Left kidney (tissue), 2 donors: ENCODE data around the gene C12orf56. TPM values are rescaled to one million over a fixed set of nuclear protein-coding genes. Genes with fewer than 3 reads are reported as not detected.
"Not testable (repeated sequence)": the region's sequence is repeated elsewhere in the genome, so short reads cannot be mapped to it uniquely, and the experiment has no call there.

ENCODE experiments used
- DNase-seq: peaks from one replicate; pipeline ENCODE4 v3.0.0-alpha.2; 2013
- polyA plus RNA-seq: library from polyadenylated mRNA; unstranded; fragments of 120-200 nt; gene quantifications from one replicate; pipeline ENCODE4 v1.2.1, GENCODE V29; 2013; ENCODE audit not compliant: insufficient read length

The C12orf56 gene
- polyA plus RNA-seq, 1 donor: 2.2 TPM

DNA sequence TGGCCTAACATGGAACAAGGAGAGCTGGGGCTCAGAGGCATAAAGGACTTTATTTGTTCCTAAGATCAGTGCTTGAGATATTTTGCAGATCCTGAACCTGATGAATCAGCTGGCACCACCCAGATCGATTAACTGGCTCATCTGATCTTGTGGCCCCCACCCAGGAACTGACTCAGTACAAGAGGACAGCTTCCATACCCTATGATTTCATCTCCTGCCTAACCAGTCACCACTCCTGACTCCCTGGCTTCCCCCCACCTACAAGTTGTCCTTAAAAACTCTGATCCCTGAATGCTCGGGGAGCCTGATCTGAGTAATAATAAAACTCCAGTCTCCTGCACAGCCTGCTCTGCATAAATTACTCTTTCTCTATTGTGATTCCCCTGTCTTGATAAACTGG lies 5.1 kb downstream of the C12orf56 start:
- DNase-seq: no peak

DNA sequence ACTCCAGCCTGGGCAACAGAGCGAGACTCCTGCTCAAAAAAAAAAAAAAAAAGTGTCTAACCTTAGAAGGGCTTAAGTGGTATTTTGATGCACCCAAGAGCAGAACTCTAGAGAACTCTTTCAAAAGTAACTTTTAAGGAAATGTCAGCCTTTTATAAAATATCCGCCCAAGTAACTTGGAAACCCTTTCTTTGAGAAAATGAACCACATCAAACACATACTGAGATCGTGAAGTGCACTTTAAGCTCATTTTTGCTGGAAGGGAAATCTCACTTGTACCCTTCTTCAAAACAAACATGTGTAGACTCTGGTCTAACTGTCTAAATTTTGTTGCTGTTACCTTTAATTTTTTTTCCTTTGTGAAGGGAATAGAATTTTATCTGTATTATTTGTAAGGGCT lies 5.5 kb downstream of the C12orf56 start:
- no peak for DNase-seq

DNA sequence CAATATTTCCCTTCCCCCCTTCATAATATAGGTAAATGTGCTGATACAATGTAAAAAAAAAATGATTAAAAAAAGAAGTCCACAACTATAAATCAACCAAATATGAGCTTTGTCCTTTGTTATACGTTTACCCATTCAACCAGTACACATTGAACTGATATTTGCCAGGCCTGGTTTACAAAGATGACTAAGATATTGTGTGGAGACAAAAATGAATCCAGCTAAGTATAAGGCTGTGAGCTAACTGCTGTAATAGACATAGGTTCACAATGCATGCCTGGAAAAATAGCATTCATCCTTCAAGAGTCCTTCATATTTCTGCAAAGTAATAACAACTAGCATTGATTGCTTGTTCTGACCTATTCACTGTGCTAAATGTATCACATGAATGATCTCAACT lies 6.9 kb downstream of the C12orf56 start:
- DNase-seq: no peak

DNA sequence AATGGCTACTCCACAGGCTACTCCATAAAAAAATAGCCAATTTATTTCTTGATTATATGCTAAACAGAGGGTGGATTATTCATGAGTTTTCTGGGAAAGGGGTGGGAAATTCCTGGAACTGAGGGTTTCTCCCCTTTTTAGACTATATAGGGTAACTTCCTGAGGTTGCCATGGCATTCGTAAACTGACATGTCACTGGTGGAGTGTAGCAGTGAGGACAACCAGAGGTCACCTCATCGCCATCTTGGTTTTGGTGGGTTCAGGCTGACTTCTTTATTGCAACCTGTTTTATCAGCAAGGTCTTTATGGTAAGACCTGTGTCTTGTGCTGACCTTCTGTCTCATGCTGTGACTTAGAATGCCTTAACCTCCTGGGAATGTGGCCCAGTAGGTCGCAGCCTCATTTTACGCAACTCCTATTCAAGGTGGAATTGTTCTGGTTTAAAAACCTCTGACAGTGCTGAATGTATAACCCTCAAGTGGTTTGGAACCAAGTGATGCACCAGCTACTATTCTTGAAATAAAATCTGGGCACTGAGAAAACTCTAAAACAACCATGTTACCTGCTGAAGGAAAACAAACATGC lies 27.7 kb downstream of the C12orf56 start:
- no peak for DNase-seq

DNA sequence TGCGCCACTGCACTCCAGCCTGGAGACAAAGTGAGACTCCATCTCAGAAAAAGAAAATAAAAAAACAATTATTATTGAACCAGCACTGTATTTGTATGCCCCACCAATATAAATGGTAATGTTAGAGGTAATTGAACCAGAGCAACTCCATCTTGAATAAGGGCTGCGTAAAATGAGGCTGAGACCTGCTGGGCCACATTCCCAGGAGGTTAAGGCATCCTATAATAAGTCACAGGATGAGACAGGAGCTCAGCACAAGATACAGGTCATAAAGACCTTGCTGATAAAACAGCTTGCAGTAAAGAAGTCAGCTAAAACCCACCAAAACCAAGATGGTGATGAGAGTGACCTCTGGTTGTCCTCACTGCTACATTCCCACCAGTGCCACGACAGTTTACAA lies 29.4 kb downstream of the C12orf56 start:
- DNase-seq: not testable (repeated sequence)

DNA sequence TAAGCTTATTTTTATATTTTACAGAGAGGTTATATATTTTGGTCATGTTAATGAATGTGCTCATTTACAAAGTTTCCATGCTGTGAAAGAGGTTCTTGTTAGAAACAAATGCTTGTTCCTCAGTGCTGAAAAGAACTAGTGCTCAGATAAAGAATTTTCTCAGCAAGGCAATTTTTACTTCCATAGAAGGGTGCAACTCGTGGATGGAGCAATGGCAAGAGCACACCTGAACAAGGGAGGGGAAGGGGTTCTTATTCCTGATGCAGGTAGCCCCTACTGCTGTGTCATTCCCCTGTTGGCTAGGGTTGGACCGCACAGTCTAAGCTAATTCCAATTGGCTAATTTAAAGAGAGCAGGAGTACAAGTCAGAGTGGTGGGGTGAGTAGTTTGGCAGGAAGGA lies 34.3 kb downstream of the C12orf56 start:
- not testable (repeated sequence) for DNase-seq

DNA sequence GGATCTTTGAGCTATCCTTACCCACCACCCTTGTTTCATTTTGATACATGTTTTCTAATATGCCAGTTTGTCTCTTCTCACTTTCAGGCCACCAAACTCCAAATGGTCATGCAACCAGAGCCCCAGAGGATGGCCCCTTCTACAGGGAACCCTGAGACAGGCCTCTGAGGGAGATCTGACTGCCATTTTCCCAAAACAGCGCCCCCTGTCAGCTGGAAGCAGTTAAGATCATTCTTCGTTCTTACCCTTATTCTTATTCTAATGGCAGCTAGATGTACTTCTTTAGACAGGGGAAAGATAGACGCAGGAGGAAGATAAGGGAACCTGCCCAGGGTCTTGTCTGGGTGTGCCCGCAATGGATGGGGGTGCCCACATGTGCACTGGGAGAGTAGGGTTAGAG lies 38.4 kb downstream of the C12orf56 start:
- no peak for DNase-seq

DNA sequence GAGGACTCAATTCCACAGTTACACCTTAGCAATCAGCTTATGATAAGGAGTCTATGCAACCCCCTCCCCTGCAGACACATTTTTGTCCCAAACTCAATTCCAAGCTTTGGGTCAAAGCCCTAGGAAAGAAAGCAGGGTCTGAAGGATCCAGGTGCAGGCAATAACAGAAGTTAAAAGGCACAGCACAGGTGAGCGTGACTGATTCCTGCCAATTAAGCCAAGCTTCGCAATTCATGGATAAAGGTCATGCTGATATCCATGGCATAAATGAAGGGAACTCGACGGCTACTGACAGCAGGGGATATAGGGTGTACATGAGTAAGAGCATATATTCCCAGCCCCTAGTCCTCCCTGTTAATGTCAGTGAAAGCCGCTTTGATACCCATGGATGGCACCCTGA lies 39.3 kb downstream of the C12orf56 start:
- no peak for DNase-seq

DNA sequence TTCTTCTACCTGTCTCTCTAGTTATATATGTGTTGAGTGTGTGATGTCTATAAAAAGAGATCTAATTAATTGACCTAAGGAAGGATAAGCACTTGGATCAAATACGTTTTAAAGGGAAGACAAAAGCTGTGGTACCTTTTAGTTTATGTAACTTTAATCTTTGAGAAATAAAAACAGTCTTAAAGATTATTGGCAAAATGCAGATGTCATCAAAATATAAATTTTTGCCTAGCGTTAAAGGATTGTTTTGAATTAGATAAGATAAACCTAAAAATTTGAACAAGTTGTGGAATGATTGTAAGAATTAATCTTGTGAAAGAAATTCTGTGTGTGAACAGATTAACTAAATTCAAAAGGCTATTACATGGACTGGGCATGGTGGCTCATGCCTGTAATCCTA lies 42.9 kb downstream of the C12orf56 start:
- no peak for DNase-seq

DNA sequence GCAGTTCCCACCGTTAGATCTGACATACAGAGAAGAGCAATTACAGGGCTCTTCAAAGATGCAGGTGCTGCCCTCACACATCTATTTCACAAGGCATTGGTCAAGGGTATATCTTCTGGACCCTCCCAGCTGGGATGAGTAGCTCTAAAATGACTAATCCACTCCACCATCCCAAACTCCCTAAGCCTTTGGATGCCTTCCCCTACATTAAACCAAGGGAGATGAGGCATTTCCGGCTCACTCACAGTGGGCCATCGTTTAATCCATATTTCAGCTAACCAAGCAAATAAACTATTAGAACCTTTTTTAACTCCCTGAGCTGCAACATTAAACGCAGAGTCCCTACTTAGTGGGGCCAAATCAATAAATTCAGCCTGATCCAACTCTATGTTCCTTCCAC lies 45.9 kb downstream of the C12orf56 start:
- DNase-seq: not testable (repeated sequence)

DNA sequence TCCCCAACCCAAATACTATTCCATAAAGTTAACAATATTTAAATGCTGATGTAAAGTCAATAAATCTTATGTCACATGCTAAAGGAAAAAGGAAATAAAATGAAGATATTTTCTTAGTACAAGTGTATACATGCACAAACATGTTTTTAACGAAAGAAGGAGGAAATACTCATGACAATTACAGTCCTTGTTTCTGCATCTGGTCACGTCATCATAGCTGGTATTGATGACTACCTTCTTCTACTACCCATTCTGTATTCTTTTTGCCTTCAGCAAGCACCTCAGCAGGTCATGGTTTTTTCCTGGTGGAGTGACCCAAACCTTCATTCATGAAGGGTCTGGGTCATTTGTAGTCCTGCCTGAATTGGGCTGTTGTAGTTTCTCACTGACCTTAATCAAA lies 50.0 kb downstream of the C12orf56 start:
- not testable (repeated sequence) for DNase-seq

DNA sequence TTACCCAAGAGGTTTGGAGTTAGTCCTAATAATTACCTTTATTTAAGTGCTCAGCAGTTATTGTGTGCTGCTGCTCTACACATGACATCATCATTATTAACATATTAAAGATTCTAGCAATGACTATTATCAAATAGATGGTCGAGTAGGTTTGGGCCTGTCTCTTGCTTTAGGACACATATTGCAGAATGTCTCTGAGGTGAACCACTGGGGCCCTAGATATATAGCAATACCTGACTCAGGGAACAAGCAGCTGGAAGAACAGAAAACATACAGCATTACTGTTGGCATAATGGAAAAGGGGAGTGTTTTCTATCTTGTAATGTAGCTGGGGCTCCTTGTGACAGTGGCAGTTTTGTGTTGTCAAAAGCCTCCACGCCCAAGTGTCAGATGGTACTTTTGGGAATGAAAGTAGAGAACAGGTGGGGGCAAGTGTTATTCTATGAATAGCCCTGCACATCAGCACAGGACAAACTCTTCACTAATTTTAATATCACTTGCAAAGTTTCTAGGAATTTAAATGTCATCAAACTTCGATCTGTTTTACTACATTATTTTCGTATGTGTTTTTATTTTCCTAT lies 54.6 kb downstream of the C12orf56 start:
- no peak for DNase-seq

DNA sequence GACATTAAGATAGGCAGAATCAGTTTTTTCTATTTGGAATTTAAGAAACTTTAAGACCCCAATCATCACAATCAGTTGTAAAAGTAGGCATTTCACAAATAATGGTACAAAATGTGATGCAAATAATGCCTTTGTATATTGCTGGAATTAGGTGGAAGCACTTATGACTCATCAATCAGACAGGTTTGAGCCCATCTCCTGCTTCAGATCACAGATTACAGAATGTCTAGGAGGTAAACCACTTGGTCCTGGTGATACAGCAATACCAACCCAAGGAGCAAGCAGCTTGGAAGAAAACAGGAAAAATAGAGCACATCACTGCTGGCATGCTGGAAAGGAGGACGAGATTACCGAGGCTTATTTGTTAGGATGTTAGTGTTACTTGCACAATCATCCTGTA lies 57.6 kb downstream of the C12orf56 start:
- DNase-seq: no peak

DNA sequence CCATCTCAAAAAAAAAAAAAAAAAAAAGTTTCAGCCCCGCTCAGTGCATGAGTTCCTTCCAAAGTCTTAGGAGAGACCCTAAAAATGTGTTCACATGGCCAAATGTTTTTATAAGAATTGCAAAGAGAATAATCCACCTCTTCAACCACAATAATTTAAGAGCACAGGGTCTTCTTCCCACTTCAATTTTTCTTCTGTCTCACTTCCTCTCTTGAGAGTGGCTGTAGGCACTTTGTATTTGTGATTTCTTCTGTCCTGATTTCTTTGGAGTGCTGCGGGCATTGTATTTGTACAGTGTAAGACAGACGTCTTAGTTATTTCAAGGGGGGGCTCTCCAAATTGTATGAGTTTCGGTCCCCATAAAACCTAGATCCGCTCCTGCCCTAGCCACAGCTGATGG lies 58.3 kb downstream of the C12orf56 start:
- DNase-seq: no peak

DNA sequence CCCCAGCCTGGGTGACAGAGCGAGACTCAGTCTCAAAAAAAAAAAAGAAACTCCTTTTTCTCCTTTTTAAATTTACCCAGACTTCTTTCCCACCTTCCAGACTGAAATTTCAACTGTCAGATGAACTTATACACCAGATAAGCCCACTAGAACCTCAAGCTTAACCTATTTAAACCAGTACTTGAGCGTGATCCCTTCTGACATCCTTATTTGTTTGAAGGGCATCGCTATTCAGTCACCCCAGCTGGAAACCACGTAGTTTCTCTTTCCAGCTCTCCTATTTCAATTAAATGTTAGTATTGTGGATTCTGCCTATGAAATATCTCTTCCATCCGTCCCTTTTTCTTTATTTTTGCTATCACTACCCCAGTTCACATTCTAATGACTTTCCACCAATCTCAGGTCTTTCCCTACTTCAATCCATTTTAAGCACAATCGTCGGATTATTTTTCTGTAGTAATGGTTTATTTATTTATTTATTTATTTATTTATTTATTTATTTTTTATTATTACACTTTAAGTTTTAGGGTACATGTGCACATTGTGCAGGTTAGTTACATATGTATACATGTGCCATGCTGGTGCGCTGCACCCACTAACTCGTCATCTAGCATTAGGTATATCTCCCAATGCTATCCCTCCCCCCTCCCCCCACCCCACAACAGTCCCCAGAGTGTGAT lies 61.4 kb downstream of the C12orf56 start:
- DNase-seq: not testable (repeated sequence)

DNA sequence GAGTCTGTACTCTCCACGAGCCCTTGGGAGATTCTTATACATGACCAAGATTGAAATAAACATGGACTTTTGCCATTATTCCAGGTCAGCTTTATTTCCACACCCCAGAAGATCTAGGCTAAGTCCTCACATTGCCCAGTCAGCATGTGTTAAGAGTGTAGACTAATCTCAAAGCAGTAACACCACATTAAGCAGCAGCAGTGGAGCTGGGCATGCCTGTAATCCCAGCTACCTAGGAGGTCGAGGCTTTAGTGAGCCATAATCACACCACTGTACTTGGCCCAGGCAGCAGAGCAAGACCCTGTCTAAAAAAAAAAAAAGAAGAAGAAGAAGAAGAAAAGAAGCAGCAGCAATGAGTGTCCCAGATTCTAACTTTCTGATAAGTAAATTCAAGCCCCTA lies 65.5 kb downstream of the C12orf56 start:
- no peak for DNase-seq

DNA sequence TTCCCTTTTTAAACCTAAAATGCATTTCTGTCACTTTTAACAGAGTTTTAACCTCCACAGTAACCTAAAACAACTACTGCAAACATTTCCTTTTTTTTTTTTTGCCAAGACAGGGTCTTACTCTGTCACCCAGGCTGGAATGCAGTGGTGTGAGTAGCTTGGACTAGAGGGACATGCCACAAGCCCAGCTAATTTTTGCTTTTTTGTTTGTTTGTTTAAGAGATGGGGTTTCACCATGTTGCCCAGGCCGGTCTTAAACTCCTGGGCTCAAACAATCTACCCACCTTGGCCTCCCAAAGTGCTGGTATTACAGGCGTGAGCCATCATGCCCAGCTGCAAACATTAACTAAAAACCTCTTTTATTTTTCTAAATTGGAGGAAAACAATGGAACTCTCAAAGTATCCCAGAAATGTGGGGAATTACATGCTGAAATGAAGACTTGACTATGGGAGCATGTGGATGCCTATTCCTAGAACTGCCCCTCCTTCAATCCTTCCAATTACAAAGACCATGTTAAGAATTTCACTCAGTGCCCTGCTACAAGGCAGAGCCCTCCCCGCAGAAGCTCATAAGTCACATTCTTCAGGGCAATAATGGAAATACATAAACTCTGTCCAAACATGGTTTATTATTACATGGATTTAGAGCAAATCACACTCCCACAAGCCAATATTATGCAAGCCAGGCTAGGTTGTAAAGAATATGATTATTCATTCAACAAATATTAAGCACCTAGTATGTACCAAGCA lies 66.9 kb downstream of the C12orf56 start:
- no peak for DNase-seq

DNA sequence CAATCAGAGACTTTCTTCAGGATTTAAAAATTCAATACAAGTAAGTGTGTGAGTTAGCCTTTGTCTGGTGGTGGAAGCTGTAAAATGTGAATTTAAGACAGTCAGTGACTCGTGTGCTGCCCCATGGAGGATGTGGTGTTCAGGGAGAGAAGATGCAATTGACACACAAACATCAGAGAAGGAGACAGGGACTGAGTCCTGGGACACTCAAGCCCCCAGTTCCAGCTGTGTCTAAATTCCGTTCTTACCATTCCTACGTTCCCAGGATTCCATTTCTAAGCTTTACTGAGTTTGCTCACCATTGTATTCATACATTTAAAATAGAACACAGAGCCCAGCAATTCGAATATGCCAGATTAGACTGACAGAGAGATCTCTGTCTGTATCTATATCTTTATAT lies 67.6 kb downstream of the C12orf56 start:
- no peak for DNase-seq

DNA sequence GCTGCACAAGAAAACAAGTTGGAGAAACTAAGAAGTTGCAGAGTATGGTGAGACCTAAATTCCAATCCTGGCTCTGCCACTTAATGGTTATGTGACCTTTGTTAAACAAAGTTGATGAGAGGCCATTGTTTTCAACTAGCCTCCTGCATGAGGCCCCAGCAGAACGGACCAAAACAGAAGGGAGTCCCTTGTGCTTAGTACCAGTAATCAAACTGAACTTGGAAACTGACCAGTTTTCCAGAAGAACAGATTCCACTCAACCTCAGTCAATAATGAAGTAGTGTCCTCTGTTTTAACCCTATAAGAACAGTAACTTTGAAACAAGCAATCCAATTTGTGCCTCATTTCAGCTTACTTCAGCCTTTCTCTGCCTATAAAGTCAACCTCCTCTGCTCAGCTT lies 69.9 kb downstream of the C12orf56 start:
- no peak for DNase-seq

DNA sequence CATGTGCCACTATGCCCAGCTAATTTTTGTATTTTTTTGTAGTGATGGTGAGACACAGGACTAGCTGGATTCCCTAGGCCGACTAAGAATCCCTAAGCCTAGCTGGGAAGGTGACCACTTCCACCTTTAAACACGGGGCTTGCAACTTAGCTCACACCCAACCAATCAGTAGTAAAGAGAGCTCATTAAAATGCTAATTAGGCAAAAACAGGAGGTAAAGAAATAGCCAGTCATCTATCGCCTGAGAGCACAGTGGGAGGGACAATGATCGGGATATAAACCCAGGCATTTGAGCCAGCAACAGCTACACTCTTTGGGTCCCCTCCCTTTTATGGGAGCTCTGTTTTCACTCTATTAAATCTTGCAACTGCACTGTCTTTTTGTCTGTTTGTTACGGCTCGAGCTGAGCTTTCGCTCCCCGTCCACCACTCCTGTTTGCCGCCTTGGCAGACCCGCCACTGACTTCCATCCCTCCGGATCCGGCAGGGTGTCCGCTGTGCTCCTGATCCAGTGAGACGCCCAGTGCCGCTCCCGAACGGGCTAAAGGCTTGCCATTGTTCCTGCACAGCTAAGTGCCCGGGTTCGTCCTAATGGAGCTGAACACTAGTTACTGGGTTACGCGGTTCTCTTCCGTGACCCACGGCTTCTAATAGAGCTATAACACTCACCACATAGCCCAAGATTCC lies 70.9 kb downstream of the C12orf56 start:
- DNase-seq: not testable (repeated sequence)

DNA sequence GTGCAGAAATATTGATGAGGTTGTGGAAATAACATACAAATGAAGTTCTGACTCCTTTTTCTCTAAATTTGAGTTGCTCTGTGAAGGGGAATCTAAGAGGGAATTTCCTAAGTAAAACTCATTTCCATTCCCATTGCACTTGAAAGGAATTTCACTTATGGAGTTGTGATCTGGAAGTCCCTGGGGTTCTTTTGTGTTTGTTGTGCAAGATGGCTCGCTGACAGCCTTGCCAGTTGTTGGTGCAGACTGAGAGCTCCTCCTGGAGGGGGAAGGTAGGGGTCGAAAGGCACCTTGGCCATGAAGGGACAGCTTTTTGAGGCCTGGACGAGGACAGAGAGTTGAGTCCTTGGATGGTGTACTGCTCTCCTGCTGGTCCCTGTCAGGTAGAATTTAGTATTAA lies 72.0 kb downstream of the C12orf56 start:
- no peak for DNase-seq

DNA sequence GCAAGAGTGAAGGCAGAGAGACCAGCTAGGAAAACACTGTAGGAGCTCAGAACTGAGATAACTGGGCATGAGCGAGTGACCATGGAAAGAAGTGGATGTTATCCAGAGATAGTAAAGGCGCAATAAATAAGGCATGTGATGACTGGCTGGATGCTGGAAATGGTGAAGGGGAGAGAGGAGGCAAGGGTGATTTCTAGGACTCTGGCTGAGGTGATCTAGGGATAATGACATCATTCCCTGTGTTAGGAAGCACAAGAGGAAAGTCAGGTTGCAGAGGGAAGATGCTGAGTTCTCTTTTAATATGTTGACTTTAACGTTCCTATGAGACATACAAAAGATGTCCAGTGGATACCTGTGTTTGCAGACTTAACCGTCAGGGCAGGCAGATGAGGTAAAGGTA lies 78.7 kb downstream of the C12orf56 start:
- no peak for DNase-seq

DNA sequence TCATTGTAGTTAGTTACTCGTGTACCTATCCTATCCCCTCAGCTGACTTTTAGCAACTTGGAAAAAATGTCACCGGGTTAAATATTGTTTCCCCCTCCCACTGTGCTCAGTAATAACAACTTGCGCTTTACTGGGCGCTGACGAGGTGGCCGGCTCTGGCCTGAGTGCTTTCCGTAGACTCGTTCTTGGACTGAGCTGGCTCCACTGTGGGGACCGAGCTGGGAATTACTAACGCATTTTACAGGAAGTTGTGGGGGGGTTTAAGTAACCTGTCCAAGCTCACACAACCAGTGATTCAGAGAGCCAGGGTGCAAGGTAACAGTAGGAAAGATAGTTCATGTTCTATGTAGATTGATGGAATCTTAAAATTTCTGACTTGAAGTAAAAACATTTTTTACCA lies 86.0 kb downstream of the C12orf56 start:
- DNase-seq: no peak
